ENCODE results near the gene LRRC9. TPM values are rescaled to one million over a fixed set of nuclear protein-coding genes. Genes with fewer than 3 reads are reported as not detected.

LRRC9 gene
- total RNA-seq, 1 experiment from 2014 or later = not detected

Other genes with a start within 250 kb of the LRRC9 start
- gene RTN1, start 49.4 kb upstream of the LRRC9 start, total RNA-seq (2014; rRNA removed; shearing (Covaris generic)) = 0.18 TPM in 1 of 2 replicates, not detected in the other
- gene PCNX4, start 171.8 kb downstream of the LRRC9 start, total RNA-seq (2014; rRNA removed; shearing (Covaris generic)) = 130 and 159 TPM in 2 replicates
- 97.6 and 239 TPM in 2 replicates for gene DHRS7, start 245.3 kb downstream of the LRRC9 start, total RNA-seq (2014; rRNA removed; shearing (Covaris generic))